ENCODE data around the gene ASPG. TPM values are rescaled to one million over a fixed set of nuclear protein-coding genes. Genes with fewer than 3 reads are reported as not detected.

ASPG gene
- total RNA-seq, 2 experiments from 2014 or later: not detected

DNA sequence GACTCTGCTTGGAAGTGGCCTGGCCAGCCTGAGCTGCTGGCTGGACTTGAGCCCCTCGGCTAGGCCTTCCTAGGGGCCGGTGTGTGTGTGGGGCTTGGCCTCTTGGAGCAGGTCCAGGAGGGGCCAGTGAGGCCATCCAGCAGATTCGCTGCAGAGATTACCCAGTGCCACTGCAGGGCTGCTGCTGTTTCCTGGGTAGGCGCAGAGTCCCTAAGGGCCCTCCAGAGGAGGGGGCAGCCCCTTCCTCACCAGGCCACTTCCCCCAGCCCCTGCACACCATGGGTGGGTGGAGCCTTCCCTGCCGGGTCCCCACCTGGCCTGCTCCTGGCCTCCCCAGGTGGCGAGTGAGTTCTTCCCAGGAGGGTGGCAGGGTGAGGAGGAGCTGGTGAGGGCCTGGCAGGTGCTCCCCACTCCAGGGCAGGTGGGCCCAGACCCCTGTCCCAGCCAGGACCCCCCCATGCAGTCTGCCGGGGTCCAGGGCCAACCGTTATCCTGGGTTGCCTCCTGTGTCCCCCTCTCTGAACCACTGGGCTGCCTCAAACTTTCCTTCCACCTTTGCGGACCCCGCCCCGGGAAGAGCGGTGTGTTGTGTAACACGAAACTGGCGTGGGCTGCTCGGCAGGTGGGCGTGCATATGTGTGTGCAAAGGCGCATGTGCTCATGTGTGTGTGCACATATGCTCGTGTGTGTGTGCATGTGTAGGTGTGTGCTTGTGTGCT lies 25.1 kb downstream of the ASPG start:
- no TSS peak for BruUV-seq (replicated peaks)
- Histone ChIP-seq H3K4me2 (ENCODE audit: low read length) (no peak overlapping the region), H2AFZ (ENCODE audit: low read length) (no peak overlapping the region), H3K4me3 (ENCODE audit: low read depth, low read length, poor library complexity, severe bottlenecking) (no peak overlapping the region), H3K9me3 (ENCODE audit: low read length) (no peaks in the 10 kb centered on the region), H3K4me1 (ENCODE audit: insufficient read depth, low read length, poor library complexity, severe bottlenecking) (no peaks in the 10 kb centered on the region), H3K9me2 (ENCODE audit: insufficient read depth, low read length) (no peaks in the 10 kb centered on the region), H3K36me3 (ENCODE audit: insufficient read depth, low read length) (no peaks in the 10 kb centered on the region), H3K79me2 (ENCODE audit: insufficient read depth, low read depth, low read length) (no peaks in the 10 kb centered on the region), H4K20me1 (ENCODE audit: insufficient read depth, low read length) (no peaks in the 10 kb centered on the region), H3K27ac (ENCODE audit: low read depth, low read length, poor library complexity, severe bottlenecking) (no peak overlapping the region)
- DNase-seq (ENCODE audit: low spot score): no peak
- ChIA-PET POLR2A (no interaction called here), CTCF (ENCODE audit: unreplicated experiment) (no interaction called here)
- intact Hi-C loops (cut with micrococcal nuclease; ENCODE audit: unreplicated experiment): no loop called here
- TF ChIP-seq EZH2phosphoT487 (IDR thresholded peaks at IDR 0.05; ENCODE audit: borderline replicate concordance, low read depth, low read length): no peak
- TF ChIP-seq, protein P1, sequence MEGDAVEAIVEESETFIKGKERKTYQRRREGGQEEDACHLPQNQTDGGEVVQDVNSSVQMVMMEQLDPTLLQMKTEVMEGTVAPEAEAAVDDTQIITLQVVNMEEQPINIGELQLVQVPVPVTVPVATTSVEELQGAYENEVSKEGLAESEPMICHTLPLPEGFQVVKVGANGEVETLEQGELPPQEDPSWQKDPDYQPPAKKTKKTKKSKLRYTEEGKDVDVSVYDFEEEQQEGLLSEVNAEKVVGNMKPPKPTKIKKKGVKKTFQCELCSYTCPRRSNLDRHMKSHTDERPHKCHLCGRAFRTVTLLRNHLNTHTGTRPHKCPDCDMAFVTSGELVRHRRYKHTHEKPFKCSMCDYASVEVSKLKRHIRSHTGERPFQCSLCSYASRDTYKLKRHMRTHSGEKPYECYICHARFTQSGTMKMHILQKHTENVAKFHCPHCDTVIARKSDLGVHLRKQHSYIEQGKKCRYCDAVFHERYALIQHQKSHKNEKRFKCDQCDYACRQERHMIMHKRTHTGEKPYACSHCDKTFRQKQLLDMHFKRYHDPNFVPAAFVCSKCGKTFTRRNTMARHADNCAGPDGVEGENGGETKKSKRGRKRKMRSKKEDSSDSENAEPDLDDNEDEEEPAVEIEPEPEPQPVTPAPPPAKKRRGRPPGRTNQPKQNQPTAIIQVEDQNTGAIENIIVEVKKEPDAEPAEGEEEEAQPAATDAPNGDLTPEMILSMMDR (conservative IDR thresholded peaks at IDR 0.05; ENCODE audit: low read length): no peak

DNA sequence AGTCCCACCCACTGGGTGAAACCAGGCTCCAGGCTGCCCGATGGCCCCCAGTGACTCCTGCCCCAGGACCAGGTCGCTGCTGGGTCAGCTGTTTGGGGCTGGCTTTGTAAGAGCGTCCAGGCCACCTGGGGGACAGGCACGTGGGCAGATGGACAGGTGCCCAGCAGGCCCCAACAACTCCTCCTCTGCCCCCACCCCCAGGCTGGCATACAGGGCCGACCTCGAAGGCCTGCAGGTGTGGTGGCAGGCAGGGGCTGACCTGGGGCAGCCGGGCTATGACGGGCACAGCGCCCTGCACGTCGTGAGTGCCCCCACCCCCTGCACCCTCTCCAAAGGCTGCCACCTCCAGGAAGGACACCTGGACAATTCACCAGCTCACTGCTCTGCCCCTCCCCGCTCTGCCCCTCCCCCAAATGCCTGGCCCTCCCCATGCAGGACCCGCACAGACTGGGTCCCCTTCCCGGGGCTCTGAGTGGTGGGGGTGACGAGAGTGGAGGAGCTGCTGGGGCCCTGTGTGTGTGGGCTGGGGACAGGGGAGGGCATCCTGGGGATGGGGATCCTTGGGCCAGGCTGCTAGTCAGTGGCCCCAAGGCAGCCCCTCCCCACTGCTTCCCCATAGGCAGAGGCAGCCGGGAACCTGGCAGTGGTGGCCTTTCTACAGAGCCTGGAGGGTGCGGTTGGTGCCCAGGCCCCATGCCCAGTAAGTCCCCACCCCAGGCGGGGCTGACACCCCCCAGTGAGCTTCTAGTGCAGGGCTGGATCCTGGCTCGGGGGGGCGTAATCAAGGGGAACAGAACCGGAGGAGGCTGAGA lies 26.0 kb downstream of the ASPG start:
- no peaks in the 10 kb centered on the region for H3K9me2 ChIP-seq (ENCODE audit: insufficient read depth, low read length)
- CTCF ChIA-PET (ENCODE audit: unreplicated experiment): no interaction called here

More for the DNA sequence above, 26.0 kb downstream of the ASPG start:
- Histone ChIP-seq H3K9me3 (ENCODE audit: low read length) (no peaks in the 10 kb centered on the region), H3K79me2 (ENCODE audit: insufficient read depth, low read depth, low read length) (no peaks in the 10 kb centered on the region), H4K20me1 (ENCODE audit: insufficient read depth, low read length) (no peaks in the 10 kb centered on the region), H3K4me2 (ENCODE audit: low read length) (no peak overlapping the region), H3K36me3 (ENCODE audit: insufficient read depth, low read length) (no peaks in the 10 kb centered on the region), H3K4me3 (ENCODE audit: low read depth, low read length, poor library complexity, severe bottlenecking) (no peak overlapping the region), H3K4me1 (ENCODE audit: insufficient read depth, low read length, poor library complexity, severe bottlenecking) (no peaks in the 10 kb centered on the region), H2AFZ (ENCODE audit: low read length) (no peak overlapping the region), H3K27ac (ENCODE audit: low read depth, low read length, poor library complexity, severe bottlenecking) (no peak overlapping the region)
- BruUV-seq (replicated peaks): no TSS peak
- no peak for DNase-seq (ENCODE audit: low spot score)
- intact Hi-C loops (cut with micrococcal nuclease; ENCODE audit: unreplicated experiment): no loop called here
- POLR2A ChIA-PET: no interaction called here
- no peak for TF ChIP-seq EZH2phosphoT487 (IDR thresholded peaks at IDR 0.05; ENCODE audit: borderline replicate concordance, low read depth, low read length)
- TF ChIP-seq, protein P1 (conservative IDR thresholded peaks at IDR 0.05; ENCODE audit: low read length): no peak

Data from OCI-LY7 (cell line).